ENCODE data around the gene ADAMTS13.

ADAMTS13 gene

DNA sequence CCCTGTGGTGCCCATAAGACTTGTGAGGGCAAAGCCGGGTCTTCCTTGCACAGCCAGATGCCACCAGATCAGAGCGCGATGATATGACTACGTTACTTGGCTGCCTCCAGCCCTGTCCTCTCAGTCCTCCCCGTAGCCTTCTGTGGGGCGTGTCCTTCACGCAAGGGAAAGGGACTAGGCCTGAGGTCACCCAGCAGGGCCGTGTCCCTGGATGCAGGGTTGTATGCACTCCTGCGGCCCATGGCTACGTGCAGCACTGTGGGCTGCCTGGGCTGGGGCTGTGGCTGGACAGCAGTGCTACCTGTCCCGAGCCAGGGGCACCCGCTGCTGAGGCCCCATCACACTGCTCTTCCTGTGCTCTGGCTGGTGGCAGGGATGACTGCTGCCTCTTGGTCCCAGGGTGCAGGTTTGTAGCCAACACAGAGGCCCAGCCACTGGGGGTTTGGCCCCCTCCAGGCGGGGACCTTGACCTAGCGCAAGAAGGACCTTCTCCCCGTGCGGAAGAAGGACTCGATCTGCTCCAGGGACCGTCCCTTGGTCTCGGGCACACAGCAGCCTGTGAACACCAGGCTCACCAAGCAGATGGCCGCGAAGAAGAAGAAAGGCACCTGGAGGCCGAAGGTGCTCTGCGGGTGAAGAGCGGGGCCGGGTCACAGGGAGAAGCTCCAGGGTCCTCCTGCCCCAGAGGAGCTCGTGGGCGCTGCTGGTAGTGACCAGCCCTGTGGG lies 49.5 kb downstream of the ADAMTS13 start:
- no peak for DNase-seq (ENCODE audit: low read depth, low spot score)

- DNase-seq (ENCODE audit: low read depth, low spot score) = no peak
These were observed 50.1 kb downstream of the ADAMTS13 start for GRCh38 chr9:133472277-133472645.

DNA sequence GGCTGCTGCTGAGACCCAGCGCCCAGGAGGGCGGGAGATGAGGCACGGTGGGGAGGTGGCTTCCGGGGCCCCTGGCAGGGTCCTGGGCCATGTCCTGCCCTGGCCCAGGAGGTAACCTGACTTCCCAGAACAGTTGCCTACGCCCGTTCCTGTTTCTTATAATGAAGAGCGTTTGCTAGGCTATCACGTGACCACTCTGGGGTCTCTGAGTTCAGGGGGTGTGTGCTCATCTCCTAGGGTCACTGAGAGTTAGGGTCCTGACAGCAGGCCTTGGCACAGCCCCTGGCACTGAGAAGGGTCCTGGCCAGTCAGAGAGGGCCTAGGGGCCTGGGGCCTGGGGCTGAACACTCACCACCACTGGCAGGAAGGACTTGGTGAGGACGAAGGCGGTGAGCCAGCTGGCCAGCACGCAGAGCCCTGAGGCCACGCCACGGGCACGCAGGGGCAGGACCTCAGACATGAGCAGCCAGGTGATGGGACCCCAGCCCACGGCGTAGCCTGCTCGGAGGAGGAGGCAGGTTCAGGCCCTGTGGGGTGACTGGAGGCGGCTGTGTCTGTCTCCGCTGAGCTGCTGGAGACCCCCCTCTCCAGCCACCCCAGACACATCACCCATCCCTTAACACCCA lies 50.7 kb downstream of the ADAMTS13 start:
- DNase-seq (ENCODE audit: low read depth, low spot score) = no peak

DNA sequence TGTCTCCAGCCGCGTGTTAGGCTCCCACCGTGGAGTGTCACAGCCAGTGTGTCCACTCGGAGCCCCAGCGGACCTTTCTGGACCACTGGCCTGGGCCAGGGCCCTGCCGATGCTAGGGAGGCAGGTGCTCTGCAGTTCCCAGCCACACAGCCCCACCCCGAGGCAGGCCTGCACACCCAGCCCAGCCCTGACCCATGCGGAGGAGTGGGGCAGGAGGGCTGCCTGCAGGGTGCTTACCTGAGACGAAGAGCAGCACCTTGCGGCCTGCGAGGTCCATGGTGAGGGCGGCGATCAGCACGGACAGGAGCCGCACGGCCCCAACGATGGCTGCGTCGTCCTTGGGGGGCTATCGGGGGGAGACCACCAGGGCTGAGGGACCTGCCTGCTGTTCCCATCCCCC lies 51.6 kb downstream of the ADAMTS13 start:
- no peak for DNase-seq (ENCODE audit: low read depth, low spot score)

DNA sequence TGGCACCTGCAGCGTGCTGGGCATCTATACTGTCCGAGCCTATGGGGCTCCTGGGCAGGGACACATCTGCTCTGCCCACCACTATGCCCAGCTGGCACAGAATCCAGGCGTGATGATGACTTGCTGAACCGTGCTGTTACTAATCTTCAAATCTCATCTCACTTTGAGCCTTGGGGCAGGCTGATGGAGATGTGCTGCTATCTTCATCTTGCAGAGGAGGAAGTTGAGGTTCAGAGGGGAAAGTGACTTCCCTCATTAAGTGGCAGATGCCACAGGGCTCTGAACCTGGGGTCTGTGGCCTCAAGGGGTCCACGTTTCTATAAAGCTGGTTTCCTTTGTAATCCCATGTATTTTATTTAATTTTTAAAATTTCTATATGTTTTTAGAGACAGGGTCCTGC lies 52.0 kb downstream of the ADAMTS13 start:
- DNase-seq (ENCODE audit: low read depth, low spot score) = no peak

DNA sequence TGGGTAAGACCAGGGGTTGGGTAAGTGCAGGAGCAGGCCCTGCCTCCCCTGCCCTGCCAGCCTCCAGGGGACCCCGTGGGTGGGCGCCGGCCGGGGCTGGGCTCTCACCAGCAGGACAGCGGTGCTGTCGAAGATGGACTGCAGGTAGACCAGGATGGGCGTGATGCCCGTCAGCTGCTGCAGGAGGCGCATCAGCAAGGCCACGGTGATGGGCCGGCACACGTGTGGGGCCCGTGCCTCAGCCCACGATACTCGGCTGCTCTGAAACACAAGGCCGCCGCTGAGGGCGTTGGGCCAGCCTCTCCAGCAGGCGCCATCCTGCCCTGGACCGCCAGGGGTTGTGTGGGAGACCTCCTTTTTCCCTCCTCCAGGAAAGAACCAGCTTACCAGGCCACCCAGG lies 52.7 kb downstream of the ADAMTS13 start:
- DNase-seq (ENCODE audit: low read depth, low spot score) = no peak

DNA sequence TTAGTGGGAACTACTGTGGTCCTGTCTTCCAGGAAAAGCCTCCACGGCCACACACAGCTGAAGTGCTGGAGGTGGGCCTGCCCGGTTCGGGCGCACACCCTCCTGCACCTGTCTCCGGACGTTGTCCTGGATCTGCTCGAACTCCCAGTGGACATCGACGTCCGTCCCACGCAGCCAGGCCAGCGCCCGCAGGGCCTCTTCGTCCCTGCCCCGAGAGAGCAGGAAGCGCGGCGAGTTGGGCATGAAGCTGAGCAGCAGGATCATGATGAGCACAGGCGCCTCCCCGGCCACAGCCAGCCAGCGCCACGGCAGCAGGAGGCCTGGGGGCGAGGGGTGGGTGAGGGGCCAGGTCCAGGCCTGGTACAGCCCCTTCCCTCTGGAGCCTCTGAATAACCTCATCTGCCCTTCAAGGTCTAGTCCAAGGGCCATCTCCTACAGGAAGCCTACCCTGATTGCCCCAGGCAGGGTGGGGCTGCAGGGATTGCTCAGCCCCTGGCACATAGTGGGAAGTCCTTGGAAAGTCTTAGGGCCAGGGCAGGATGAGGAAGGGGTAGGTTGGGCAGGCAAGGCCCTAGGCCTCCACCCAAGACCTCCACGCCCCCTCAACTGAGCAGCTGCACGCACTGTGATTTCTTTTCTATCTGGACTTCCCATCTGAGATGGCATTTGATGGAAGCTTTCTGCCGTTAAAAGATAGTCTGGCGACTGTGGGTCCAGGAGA lies 53.3 kb downstream of the ADAMTS13 start:
- no peak for DNase-seq (ENCODE audit: low read depth, low spot score)

GRCh38 chr9:133476036-133476931 lies 54.1 kb downstream of the ADAMTS13 start:
- DNase-seq (ENCODE audit: low read depth, low spot score) = no peak

- DNase-seq (ENCODE audit: low read depth, low spot score) = no peak
These were observed 54.8 kb downstream of the ADAMTS13 start for GRCh38 chr9:133476941-133477340.

DNA sequence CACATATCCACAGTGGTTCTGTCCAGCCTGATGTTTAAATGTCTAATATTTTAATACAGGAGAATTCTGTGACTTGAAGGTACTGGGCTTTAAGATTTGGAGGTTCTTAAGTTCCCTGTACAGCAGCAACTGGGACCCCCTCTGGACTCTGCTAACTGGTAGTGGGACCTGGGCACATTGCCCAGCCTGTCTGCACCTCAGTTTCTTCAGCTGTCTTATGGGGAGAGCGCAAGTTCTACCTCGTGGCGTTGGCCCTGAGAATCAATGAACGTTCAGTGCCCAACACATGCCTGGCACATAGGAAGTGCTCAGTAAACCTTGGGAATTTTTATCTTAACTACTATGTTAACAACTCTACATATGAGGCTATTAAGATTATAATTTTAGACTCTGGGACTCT lies 55.3 kb downstream of the ADAMTS13 start:
- DNase-seq (ENCODE audit: low read depth, low spot score) = no peak

DNA sequence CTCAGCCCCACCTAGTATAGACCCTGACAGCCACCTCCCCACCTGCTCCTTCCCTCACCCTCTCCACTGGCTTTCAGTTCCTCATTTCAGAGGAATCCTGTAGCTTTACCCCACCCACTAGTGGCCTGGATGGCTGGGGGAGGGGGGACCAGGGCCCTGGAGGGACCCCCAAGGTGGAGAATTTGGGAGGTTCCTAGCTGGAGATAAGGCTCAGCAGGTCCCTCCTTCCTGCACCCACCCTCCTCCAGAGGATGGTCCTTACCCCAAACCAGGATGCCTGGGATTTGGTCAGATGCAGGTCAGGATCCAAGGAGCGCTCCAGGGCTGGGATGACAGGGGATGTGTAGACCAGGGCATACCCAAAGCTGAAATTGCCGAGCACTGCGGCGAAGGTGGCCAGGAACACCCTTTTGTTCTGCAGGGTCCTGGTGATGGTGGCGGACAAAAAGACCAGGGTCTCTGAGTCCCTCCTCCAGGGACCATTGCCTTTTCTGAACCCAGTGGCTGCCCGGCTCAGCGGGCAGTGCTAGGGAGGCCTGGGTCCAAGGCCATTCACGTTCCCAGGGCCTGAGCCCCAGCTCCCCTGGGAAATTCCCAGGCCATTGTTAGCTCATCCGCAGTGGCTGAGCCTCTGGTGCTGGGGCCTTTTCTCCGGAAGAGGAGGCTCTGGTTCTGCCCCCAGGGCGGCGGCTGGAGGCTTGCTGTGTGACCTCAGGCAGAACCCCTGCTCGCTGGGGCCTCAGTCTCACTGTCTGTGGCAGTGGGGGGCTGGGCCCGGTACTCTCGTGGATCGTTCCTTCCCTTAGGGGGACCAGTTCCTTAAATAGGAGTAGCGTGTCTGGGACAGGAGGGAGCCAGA lies 56.1 kb downstream of the ADAMTS13 start:
- DNase-seq (ENCODE audit: low read depth, low spot score) = no peak

- peak; percentile 63 for DNase-seq (ENCODE audit: low read depth, low spot score)
These were observed 56.9 kb downstream of the ADAMTS13 start, which contains the start of gene SLC2A6 for GRCh38 chr9:133478851-133479711. Gene SLC2A6 (minus strand): TSS chr9:133479099. CDS start chr9:133479059, 40 bp downstream.

GRCh38 chr9:133483611-133484010 lies 61.4 kb downstream of the ADAMTS13 start:
- DNase-seq (ENCODE audit: low read depth, low spot score) = no peak

DNA sequence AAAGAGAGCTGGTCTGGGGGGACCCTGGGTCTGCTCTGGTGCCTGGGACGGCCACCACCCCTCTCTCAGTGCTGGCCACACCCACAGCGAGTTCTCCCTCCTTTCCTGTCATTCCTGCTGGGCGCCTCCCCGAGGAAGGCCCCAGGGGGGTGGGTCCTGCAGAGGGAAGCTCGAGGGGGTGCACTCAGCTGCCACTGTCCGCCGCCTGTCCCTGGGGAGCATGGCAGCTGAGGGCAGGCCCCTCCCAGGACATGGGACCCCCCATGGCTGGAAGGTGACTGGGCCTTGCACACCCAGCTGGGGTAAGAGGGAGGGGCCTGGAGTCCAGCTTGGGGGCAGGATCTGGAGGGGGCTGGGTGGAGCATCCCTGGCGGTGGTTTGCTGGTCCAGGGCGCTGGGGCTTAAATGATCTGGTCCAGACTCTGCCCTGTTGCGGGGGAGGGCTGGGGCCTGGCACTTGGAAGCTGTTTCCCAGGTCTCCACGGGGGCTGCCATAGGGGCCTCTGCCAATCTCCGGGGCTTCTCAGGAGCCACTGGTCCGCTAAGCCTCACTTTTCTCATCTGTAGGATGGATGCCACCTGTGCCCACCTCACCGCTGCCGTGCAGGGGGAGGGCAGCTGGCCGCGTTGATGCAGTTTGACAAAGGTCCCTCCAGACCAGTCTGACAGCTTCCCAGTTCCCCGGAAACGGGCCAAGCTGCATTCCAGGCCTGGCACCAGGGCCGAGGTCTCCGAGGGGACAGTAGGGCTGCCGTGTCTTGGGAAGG lies 62.7 kb downstream of the ADAMTS13 start:
- no peak for DNase-seq (ENCODE audit: low read depth, low spot score)

DNA sequence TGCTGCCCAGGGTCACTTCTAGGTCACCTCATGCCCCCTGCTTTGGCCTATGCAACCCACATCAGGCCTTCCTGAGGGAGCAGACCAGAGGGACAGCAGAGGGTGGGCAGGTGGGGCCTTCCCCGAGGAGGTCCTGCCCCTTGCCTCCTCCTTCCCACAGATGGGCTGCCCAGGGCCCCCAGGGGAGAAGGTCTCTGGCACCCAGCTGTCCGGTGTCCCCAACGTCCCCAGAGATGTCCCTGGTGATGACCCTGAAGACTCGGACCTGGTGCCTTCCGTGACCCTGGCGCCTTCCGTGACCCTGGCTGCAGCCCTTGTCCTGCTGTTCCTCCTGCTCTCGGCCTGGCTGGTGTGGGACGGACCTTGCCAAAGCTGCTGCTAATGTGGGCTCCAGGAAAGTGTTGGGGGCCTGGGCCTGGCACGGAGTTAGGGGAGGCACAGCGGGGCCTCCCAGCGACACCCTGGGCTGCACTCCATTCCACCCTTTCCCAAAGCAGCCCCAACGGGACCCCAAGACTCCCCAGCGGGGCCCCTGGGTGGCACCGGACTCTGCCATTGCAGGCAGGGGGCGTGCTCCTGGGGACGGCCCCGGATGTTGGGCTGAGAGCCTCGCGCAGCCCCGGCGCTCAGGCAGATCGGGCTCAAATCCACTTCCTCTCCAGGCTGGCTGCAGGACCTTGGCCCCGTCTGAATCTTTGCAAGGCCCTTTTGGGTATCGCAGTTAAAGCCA lies 63.5 kb downstream of the ADAMTS13 start:
- no peak for DNase-seq (ENCODE audit: low read depth, low spot score)

- DNase-seq (ENCODE audit: low read depth, low spot score) = no peak
These were observed 65.2 kb downstream of the ADAMTS13 start for GRCh38 chr9:133487331-133487725.

DNA sequence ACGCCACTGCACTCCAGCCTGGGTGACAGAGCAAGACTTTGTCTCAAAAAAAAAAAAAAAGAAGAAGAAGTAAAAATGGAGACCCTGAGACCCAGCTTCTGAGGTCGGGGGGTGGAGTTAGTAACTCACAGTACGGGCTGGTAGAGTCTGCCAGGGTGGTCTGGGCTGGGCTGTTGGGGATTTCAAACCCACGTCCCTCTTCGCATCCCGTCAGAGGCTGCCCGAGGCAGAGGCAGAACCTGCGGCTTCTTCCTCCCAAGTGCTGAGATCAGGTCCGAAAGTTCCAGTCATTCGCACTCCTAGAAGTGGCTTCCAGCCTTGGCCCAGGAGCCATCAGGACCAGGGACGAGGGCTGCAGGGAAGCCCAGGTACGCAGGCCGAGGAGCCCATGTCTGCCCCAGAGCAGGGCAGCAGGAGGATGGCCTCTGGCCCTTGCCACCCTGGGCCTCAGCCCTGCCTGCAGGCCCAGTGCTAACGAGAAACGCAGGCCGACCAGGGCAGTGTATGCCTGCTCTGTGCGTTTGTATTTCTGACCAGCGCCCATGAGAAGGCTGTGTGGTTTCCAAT lies 66.6 kb downstream of the ADAMTS13 start:
- DNase-seq (ENCODE audit: low read depth, low spot score) = no peak
